Measurements from ENCODE around the gene TNFAIP8. TPM values are rescaled to one million over a fixed set of nuclear protein-coding genes. Genes with fewer than 3 reads are reported as not detected.

Gene TNFAIP8
- total and polyA plus RNA-seq, 9 of the 15 experiments (the other 6 are each of a cell fraction or from before 2014, with no cell fraction given), result 29.9 to 52.2 (median 44.8) TPM

DNA sequence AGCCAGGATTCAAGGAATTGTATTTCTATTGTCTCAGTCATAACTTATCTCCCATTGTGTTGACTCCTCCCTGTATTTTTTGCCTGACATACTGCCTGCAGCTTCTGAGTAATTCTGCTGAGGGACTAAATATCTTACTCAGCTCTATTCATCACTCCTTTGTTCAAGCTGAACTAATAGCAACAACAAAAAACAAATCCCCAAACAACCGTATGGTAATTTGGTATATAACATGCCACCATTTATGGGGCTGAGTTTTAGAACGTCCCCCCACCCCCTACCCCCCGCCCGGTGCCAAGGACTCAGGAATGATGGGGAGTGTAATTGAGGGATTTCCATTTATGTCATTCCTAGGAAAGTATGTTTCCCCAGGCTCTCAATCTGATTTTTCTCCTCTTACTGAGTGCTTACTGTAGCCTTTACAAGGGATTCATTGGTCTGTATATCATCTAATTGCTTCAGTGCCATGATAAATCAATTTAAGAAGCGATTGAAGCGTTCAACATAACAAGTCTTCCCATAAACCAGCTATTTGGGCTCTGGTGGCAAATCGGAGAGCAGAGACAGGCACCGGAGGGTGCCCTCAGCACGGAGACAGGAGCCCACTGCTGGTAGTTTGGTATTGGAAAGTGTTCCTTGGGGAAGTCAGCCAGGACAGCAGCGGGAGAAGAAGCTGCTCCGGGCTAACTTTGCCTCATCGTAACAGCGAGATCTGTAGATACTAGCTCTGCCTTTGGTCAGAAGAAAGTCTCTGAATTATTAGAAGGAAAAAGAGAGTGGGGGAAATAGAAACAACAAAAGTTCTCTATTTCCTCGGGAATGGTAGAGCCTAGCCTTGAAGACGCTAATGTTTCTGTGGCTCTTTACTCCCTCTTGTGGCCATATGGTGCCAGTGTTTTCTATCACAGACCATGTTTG, 55.8 kb downstream of the TNFAIP8 start (continued):
- no peak for TF ChIP-seq ZNF280A (IDR thresholded peaks at IDR 0.05; ENCODE audit: low read depth, partially characterized antibody)
- peak; percentile 46 for TF ChIP-seq MAFG (tag; conservative IDR thresholded peaks at IDR 0.05)
- TF ChIP-seq EWSR1 (IDR thresholded peaks at IDR 0.05; ENCODE audit: borderline replicate concordance, low read depth, partially characterized antibody), result no peak
- TF ChIP-seq PTTG1 (tag; IDR thresholded peaks at IDR 0.05; ENCODE audit: low read depth), result no peak
- TF ChIP-seq E2F5 (CRISPR knock-in tag; IDR thresholded peaks at IDR 0.05), result no peak
- TF ChIP-seq SRSF1 (IDR thresholded peaks at IDR 0.05; ENCODE audit: low read depth, low read length), result no peak
- TF ChIP-seq ZNF449 (CRISPR knock-in tag; IDR thresholded peaks at IDR 0.05), result no peak
- no peak for TF ChIP-seq SREBF1 (IDR thresholded peaks at IDR 0.05; ENCODE audit: borderline replicate concordance, low read depth, low read length)
- no peak for TF ChIP-seq HMGN3 (IDR thresholded peaks at IDR 0.05; ENCODE audit: borderline replicate concordance, extremely low read depth, insufficient read length, low read depth, low read length)
- TF ChIP-seq ZSCAN32 (CRISPR knock-in tag; IDR thresholded peaks at IDR 0.05), result no peak
- TF ChIP-seq, protein P1, sequence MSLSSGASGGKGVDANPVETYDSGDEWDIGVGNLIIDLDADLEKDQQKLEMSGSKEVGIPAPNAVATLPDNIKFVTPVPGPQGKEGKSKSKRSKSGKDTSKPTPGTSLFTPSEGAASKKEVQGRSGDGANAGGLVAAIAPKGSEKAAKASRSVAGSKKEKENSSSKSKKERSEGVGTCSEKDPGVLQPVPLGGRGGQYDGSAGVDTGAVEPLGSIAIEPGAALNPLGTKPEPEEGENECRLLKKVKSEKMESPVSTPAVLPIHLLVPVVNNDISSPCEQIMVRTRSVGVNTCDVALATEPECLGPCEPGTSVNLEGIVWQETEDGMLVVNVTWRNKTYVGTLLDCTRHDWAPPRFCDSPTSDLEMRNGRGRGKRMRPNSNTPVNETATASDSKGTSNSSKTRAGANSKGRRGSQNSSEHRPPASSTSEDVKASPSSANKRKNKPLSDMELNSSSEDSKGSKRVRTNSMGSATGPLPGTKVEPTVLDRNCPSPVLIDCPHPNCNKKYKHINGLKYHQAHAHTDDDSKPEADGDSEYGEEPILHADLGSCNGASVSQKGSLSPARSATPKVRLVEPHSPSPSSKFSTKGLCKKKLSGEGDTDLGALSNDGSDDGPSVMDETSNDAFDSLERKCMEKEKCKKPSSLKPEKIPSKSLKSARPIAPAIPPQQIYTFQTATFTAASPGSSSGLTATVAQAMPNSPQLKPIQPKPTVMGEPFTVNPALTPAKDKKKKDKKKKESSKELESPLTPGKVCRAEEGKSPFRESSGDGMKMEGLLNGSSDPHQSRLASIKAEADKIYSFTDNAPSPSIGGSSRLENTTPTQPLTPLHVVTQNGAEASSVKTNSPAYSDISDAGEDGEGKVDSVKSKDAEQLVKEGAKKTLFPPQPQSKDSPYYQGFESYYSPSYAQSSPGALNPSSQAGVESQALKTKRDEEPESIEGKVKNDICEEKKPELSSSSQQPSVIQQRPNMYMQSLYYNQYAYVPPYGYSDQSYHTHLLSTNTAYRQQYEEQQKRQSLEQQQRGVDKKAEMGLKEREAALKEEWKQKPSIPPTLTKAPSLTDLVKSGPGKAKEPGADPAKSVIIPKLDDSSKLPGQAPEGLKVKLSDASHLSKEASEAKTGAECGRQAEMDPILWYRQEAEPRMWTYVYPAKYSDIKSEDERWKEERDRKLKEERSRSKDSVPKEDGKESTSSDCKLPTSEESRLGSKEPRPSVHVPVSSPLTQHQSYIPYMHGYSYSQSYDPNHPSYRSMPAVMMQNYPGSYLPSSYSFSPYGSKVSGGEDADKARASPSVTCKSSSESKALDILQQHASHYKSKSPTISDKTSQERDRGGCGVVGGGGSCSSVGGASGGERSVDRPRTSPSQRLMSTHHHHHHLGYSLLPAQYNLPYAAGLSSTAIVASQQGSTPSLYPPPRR (CRISPR knock-in tag; IDR thresholded peaks at IDR 0.05; ENCODE audit: borderline replicate concordance), result no peak
- TF ChIP-seq DIDO1 (tag; IDR thresholded peaks at IDR 0.05; ENCODE audit: low read depth), result no peak
- TF ChIP-seq ZNF274 (IDR thresholded peaks at IDR 0.05; ENCODE audit: borderline replicate concordance, low read depth, low read length), result no peak
- TF ChIP-seq FOSL1 (tag; conservative IDR thresholded peaks at IDR 0.05), result 0 out of 2 replicates have a peak, but pooled peaks have one; percentile 27
- no peak for TF ChIP-seq RFX7 (CRISPR knock-in tag; IDR thresholded peaks at IDR 0.05)
- no peak for TF ChIP-seq DPF2 (IDR thresholded peaks at IDR 0.05)
- TF ChIP-seq ZNF316 (IDR thresholded peaks at IDR 0.05), result peak; percentile 74
